ENCODE measurements around the gene BAAT.

DNA sequence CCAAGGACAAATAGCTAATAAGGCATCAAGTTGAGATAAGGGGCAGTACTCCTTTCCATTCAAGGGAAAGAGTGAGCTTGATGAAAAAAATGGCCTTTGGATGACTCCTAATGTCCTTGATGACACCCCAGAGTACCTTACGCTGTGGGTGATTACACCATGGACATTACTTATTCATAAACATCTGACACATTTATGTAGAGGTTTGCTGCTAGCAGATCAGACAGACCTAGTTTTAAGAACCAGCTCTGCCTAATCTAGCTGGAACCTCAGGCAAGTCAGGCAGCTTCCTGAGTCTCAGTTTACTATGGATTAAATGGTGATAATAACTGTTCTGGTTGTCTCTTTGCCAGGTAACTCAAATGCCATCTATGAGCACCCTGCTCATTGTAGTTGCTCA, 47.9 kb upstream of the BAAT start:
- TF ChIP-seq GATA2 (IDR thresholded peaks at IDR 0.05; ENCODE audit: low read depth, low read length) (no peak), GATA3 (IDR thresholded peaks at IDR 0.05; ENCODE audit: low read depth, low read length) (no peak)
